NAMALWA (cell line): ENCODE data around the gene CRIP1.

Source experiments
- DNase-seq: peaks from one replicate; pipeline ENCODE4 v3.0.0-alpha.2; 2015; ENCODE audit warnings: low spot score

CRIP1 gene

GRCh38 chr14:105450864-105451720 is 35.6 kb upstream of the CRIP1 start:
- no peak for DNase-seq

DNA sequence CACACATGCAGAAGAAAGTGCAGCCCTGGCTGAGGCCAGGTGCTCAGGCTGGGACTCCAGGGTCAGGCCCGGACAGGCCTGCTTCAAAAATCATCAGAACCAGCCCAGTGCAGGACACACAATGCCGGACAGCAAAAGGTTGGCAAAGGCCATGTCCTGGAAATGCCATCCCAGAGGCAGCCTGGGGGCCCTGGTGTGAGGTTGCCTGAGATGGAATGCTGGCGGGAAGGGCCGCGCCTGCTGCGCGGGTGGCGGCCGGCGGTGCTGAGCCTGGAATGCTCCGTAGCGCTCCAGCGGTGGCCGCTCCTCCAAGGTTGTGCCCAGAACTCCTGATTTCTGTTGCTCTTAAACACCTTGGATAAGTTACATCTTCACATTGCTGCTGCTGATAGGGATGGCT is 33.7 kb upstream of the CRIP1 start:
- no peak for DNase-seq

- no peak for DNase-seq
Measured at GRCh38 chr14:105453847-105454246, 32.8 kb upstream of the CRIP1 start.

- no peak for DNase-seq
Measured at GRCh38 chr14:105455086-105455640, 31.5 kb upstream of the CRIP1 start.

DNA sequence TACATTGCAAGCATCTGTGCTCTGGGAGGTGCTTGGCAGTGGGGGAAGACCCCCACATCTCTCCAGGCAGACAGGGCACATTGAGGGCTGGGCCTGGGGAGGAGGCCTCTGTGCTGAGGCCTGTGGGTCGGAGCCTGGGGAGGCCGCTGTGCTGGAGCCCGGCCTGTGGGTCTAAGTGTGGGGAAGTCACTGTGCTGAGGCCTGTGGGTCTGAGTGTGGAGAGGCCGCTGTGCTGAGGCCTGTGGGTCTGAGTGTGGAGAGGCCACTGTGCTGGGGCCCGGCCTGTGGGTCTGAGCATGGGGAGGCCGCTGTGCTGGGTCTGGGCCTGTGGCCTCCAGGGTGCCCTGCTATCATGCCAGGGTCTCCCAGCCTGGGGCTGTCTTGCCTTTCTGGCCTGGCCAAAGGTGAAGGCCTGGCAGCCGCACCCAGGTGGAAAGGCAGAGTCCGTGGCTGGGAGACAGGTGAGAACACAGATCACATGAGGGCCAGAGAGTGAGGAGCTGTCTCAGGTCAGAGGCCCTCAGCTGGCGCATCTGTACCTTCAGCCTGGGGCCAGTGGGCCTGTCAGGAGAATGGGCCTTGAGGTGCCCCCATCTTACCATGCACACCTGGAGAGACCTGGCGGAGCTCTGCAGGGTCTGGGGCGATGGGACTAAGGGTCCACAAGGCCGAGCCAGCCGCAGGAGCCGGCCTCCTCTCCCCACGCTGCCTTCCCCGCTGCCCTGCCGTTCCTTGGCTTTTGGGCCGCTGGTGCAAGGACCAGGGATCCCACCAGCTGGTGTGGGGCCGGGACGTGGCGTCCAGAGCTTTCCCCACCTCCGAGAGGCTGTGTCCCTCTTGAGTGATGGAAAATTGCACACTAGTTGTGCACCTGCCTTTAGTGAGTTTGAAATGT is 30.7 kb upstream of the CRIP1 start:
- DNase-seq, result no peak

GRCh38 chr14:105456736-105457617 is 29.7 kb upstream of the CRIP1 start:
- DNase-seq, result no peak

GRCh38 chr14:105458010-105458409 is 28.7 kb upstream of the CRIP1 start:
- no peak for DNase-seq

DNA sequence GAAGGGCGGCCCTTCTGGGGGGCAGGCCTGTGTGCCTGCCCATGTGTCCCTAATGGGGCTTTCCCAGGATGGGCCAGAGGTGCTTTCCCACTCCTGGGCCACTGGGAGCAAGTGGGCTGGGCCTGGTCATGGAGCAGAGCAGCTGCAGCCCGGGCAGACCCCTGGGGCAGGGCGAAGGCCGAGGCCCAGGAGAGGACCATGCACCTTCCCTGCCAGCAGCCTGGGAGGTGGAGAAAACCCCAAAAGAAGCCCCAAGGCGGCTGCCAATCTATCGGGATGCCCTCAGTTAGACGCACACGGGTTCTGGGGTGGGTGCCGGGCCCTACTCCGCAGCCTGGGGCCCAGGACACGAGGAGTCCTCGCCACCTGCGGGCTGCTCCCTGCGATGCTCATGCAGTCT is 28.1 kb upstream of the CRIP1 start:
- no peak for DNase-seq

- no peak for DNase-seq
Measured at GRCh38 chr14:105460116-105460515, 26.6 kb upstream of the CRIP1 start.

DNA sequence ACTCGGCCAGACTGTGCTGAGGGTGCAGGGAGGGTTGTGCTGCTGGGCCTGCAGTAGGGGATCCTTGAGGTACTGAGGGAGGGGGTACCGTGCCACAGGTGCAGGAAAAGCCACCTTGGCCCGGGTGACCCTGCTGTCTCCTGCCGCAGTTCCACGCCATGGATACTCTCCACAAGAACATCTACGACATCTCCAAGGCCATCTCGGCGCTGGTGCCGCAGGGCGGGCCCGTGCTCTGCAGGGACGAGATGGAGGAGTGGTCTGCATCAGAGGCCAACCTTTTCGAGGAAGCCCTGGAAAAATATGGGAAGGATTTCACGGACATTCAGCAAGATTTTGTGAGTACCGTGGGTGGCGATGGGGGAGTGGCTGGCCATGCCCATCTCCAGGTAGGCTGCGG is 26.1 kb upstream of the CRIP1 start:
- no peak for DNase-seq

GRCh38 chr14:105461903-105462302 is 24.8 kb upstream of the CRIP1 start:
- DNase-seq, result no peak

- DNase-seq, result no peak
Measured at GRCh38 chr14:105464501-105464900, 22.2 kb upstream of the CRIP1 start.

DNA sequence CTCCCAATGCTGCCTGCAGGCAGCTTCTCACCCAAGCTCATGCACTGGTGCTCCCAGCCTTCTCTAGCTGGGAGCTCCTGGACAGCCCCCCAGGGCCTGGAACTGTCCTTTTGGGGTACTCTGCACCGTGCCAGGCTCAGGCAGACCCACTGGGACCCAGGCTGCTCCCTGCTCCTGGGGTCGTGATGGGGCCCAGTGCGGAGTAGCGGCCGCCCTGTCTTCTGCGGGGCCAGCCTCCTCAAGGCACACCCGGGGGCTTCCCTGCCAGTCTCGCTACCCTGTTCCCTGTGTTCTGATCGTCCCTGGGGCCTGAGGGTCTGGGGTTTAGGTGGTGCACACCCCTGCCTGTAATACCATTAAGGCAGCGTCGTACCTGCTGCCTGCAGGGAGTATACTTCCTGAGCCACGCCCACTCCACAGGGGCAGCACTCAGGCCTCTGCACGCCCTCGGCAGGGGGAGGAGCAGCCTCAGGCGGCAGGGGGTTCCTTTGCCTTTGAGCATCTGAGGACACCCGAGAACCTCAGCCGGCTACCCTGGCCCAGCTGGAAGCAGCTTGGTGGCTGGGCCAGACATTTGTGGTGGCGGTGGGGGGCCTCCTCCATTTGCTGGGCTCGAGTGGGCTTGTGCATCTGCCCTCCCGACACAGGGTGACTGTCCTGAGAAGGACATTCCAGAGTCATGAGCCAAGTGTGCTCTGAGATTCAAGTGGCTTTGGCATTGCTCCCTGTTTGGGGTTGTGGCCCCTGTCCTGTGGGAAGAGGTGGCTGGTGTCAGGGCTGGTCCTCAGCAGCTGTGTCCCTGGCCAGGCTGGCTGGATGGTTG is 21.3 kb upstream of the CRIP1 start:
- no peak for DNase-seq

DNA sequence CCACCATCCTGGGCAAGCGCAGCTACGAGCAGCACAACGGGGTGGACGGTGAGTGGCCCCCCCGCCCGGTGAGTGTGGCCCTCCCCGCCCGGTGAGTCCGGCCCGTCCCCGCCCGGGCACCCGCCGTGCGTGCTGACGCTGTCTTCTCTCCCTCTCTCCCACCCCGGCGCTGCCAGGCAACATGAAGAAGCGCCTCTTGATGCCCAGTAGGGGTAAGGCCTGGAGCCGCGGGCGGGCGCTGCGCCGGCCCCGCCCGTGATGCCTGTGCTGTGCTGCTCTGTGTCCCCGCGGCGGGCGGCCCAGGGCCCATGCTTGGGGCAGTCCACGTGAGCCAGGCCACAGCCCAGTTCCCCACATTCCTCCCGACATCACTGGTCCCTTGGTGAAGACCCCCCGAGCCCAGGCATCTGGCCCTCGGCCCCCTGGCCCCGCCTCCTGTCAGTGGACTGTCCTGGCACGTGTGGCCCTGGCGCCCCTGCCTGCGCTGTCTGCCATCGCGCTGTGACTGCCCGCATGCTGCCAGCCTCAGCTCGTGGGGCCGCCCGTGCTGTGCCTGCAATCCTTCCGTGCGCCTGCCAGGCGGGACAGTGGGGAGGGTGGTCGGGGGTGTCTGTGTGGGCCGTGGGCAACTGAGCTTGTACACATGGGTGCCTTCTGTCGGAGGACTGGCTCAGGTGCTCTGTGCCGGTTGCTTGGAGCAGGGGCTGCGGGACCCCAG is 20.0 kb upstream of the CRIP1 start:
- DNase-seq, result no peak

GRCh38 chr14:105467249-105467941 is 19.3 kb upstream of the CRIP1 start:
- DNase-seq, result no peak

DNA sequence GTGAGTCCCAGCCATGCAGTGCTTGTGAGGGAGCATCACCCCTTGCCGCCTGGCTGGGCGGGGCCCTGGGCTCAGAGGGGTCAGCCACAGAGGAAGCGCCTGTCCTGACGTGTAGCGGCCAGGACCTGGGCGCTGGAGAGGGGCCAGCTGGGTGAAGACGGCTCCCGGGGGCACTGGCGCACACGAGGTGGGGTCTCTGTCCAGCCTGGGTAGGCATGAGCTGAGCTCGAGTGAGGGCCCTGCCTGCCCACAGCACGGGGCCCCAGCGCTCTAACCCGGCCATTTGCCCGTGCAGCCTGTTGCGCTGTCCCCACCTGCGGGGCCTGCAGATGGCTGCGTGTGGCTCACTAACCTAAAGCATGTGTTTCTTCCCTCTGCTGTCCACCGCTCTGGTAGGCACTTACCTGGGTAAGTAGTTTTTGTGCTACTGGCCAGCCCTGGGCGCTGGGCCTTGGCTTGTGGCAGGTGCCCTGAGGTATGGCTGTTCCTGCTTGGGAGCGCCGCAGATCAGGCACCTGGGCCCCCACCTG is 18.7 kb upstream of the CRIP1 start:
- DNase-seq, result no peak

DNA sequence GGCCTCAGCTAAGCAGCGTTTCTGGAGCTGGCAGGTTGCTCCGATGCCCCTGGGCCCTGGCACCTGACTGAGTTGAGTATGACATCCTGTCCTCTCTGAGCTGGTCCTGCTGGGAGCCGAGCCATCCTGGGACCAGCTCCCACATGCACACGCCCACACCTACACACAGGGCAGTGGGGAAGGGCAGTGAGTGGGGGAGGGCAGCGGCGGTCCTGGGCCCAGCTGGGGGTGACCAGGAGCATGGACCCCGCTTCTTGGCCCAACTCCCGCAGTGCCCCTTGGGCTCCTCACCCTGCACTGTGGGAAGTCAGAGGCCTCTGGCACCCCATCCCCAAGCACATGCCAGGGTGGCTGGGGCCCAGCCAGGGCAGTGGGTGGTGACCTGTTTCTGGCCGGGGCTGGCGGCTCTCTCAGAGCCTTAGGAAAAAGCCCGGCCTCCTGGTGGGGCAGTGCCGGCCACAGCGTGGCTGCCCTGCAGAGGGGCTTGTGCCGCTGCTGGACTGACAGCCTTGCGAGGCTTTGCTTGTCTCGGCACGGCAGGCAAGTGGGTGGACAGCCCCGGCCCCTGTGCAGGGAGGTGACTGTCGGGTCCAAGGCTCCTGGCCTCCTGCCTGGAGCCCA is 18.0 kb upstream of the CRIP1 start:
- no peak for DNase-seq

- DNase-seq, result no peak
Measured at GRCh38 chr14:105469456-105470349, 17.0 kb upstream of the CRIP1 start.
